Activated T-helper 1 cell treated with Interleukin-2 at 50 U/mL for 16 hours (primary cell): Measurements from ENCODE around the gene INCA1.

Source experiments
- DNase-seq: peaks from one replicate; pipeline ENCODE4 v3.0.0-alpha.2; 2020; ENCODE audit warnings: low read depth

The INCA1 gene

DNA sequence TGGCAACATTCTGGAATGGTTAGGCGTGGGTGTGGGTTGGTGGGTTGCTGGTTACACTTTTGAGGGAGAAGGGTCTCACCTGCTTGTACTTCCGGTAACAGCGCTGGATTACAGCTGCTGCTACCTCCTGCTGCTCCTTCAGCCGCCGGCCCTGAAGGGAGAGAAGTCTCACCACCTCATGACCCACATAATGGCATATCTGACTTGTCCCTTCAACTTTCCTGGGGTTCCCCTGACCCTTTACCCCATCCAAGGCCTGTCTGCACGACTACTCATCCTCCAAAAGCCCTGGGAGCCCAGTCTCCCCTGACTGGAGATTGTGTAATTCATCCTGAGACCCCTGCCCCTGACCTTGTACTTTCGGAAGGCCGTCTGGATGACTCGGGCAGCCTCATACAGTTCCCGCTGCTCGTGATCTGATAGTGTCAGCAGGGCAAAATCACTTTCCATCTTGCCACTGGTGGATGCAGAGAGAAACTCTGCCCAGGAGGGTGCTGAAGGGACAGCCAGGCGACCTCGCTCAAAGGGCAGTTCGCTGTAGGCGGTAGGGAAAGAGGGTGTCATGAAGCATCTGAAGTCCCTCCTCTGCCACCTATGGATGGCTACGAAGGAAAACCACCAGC lies 27.7 kb downstream of the INCA1 start:
- DNase-seq: no peak

- DNase-seq: no peak
Observed at GRCh38 chr17:4969047-4969550, 28.2 kb downstream of the INCA1 start.

DNA sequence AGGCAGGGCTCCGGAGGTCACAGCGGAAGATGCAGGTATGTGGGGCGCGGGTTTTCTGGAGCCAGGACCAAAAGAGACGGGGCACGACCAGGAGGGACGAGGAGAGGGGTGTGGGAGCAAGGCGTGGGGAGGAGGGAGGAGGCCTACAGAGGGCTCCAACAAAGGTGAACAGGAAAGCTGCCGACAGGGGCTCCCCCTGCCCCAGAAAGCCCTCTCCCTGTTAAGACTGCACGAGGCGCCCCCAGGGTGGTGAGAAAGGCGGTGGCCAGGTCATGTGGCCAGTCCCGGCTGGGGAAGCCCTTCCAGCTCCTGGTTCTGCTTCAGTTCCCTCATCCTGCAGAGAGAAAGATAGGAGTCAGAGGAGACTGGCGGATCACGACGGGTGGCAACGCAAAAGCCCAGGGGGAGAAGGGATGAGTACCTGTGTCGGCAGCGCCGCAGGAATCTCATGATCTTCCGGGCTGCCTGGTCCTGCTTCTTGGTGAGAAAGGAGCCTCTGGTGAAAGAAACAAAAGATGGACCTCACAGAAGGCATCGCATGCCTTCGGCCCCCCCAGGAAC lies 28.8 kb downstream of the INCA1 start:
- DNase-seq: no peak

DNA sequence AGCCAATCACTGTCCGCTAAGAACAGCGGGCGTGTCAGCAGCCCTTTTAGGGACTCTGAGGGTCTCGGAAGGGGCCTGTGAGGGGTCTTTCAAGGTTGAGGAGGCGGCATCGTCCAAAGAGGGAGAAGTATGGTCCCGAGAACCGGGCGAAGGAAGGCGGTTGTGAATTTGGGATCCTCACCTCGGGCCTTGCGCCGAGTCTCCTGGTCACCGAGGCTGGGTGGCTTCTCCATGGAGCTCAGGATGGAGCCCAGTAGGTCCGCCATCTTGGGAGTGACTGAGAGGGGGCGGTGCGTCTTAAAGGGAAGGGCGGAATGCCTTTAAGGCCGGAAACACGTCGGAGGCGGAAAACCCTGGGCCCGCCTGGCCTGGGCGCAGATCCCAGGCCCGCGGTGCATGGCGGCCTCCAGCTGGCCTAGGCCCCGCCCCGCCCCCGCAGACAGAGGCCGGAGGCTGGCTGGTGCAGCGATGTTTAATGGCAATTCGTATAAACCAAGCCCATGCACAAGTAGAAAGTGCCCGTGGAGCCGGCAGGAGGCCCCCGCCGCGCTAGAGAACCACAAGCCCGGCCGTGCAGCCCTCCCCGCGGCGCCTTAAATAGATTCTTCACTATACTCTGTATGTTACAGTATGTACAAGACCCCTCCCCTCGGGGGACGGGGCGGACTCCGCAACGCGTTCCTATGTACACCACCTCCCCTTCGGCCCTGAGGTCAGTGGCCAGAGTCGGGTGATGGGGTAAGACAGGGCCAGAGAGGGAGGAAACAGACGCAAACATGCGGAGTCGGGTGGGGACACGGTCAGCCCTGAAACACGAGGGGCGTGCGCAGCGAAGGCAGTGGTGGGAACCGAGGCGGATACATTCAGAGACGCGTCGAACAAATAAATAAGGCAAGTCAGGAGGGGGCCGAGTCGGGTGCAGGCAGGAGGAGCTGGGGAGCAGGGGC lies 29.5 kb downstream of the INCA1 start, which contains the start of gene SPAG7:
TSS of gene SPAG7 (minus strand) at position 279 of the 947 bp plus-strand sequence. CDS start at position 266, 13 bp downstream.
- DNase-seq: peak; percentile 90

- peak; percentile 91 for DNase-seq
Observed at GRCh38 chr17:4966844-4967538, 30.3 kb downstream of the INCA1 start.

- DNase-seq: no peak
Observed at GRCh38 chr17:4965311-4965986, 31.9 kb downstream of the INCA1 start.

GRCh38 chr17:4960279-4960922 lies 36.9 kb downstream of the INCA1 start:
- DNase-seq: no peak

DNA sequence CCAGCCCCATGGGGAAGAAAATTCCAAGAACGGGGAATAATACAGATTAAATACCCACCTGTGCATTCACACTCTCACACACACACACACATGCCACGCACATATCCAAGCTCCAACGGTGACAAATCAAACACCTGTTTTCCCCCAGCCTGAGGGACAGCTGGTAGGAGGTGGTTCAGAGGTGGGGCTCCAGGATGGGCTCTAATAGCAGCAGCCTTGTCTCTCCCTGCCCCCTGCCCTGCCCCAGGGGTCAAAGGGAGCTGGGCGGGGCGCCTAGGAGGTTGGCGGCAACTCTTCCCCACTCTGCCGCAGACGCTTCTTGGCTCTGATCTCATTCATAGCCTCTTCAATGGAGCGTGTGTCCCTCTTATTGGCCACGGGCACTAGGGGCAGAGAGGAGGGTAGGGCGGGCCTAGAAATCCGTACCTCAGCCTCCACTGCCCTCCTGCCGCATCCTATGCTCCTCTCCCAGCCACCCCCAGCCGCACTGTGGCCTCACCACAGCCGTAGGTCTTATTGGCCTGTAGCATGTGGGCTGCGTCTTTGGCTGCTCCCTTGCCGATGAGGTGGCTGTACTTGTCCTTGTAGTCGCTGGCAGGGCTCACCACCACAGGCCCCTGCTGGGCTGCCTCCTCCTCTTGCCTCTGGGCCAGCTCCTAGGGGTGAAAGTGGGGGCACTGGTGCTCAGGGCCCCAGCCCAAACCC lies 37.9 kb downstream of the INCA1 start:
- DNase-seq: no peak

DNA sequence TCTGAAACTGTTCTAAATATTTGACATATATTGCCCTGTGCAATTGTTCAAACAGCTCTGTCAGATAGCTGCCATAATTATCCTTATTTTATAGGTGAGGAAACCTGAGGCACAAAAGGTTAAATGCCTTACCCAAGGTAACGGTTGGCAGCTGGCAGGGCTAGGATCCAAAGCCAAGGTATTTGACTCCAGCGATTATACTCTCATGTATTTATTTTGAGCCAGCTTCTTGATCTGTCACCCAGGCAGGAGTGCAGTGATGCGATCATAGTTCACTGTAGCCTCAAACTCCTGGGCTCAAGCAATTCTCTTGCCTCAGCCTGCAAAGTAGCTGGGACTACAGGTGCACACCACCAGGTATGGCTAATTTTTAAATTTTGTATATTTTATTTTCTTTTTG lies 39.2 kb downstream of the INCA1 start:
- no peak for DNase-seq

GRCh38 chr17:4956493-4957061 lies 40.7 kb downstream of the INCA1 start:
- DNase-seq: no peak

DNA sequence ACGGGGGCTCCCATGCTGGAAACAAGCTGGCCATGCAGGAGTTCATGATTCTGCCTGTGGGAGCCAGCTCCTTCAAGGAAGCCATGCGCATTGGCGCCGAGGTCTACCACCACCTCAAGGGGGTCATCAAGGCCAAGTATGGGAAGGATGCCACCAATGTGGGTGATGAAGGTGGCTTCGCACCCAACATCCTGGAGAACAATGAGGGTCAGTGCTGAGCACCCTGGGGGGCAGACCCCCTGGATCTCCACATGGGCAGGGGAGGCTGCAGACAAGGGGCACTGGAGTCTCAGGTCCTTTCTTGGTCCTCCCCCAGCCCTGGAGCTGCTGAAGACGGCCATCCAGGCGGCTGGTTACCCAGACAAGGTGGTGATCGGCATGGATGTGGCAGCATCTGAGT lies 42.2 kb downstream of the INCA1 start:
- DNase-seq: no peak

DNA sequence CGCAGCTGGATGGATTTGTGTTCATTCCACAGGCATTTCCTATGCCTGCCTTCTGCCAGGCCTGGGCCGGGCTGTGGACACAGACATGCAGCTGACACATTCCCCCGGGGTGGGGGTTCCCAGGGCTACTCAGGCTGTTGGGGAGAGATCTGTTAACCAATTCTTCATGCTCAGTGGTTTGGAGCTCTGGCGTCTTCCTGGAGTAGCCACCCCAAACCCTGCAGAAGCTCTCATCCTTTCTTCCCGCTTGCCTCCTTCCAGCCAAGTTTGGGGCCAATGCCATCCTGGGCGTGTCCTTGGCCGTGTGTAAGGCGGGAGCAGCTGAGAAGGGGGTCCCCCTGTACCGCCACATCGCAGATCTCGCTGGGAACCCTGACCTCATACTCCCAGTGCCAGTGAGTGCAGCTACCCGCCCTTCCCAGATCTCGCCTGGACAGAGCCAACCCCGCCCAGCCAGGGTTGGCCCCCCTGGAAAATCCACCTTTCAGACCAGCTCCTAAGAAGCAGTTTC lies 43.8 kb downstream of the INCA1 start:
- DNase-seq: no peak

DNA sequence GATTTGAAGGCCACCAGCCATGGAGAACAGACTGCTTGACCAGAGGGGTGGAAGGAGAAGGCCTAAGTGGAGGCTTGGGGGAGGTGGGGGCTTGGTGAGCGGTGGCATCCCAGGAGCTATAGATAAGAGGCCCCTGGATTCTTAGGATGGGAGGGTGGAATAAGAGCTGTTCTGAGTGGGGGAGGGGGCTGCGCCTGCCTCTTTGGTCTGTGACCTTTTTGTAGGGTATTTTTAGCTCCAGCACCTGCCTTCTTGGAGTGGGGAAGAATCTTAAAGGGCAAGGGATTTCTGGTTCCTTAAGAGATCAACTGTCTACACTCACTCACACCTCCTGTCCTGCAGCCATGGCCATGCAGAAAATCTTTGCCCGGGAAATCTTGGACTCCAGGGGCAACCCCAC lies 45.8 kb downstream of the INCA1 start:
- DNase-seq: no peak

DNA sequence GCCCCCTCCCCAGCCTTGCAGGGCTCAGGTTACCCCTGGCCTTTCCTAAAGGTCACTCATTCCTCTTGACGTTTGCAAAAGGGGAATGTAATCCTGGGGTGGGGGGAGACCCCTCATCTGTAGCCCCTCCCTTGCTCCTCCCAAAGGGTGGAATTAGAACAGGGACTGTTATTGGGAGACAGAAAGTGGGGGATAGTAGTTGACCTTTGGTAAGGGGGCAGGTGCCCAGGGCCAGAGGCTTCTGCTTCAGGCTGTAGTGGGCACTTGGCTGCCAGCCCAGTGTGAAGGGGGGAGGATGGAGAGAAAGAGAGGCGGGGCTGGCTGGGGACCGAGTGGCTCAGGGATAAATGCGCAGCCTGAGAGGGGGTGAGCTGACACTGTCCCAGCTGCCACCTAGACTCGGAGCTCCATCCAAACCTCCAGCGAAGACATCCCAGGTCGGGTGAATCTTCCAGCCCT lies 46.5 kb downstream of the INCA1 start, which contains the start of gene ENO3:
TSS of gene ENO3 (plus strand) at position 374 of the 459 bp plus-strand sequence. CDS start 711 bp downstream, outside the sequence.
- DNase-seq: no peak

- DNase-seq: peak; percentile 48
Observed at GRCh38 chr17:4950075-4950745, 47.1 kb downstream of the INCA1 start.

DNA sequence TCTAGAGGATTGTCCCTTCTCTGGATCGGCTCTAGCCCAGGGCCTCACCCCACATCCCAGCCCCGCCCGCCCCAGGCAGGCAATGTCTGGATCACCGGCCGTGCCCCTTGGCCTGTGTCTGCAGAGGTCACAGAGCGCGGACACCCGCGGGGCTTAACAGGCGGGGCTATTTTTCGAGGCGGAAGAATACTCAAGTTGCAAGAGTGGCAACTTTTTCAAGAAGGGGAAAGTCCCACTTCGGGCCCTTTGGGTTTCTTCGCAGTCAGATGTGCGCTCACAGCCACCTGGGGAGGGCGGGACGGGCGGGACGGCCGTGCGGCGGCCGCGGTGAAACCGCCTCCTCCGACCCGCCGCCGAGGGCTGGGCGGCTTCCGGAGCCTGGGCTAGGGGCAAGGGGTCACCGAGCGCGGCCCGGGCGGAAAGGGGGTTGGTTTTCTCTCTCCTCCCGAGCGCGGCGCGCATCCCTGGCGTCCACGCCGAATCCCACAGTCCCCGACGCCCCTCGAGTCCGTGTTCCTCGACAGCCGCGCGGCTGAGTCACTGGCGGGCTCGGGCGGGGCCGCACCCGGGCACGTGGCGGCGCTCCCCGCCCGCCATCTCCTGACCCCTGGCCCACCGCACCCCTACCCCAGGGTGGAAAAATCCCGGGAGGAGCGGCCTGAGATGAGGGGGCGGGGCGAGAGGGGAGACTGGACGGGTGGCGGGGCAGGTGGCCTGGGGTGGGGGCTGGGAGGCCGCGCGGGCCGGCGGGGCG lies 47.8 kb downstream of the INCA1 start:
- DNase-seq: peak; percentile 48

- DNase-seq: peak; percentile 59
Observed at GRCh38 chr17:4948931-4949320, 48.4 kb downstream of the INCA1 start.
